ENCODE results near the gene KCNG1. TPM values are rescaled to one million over a fixed set of nuclear protein-coding genes. Genes with fewer than 3 reads are reported as not detected.
A peak's percentile ranks its signal among the peaks of the same experiment; 100 is the strongest.

The KCNG1 gene
- total RNA-seq, 1 donor = 3.0 TPM

GRCh38 chr20:50992336-50992732, 30.6 kb downstream of the KCNG1 start:
- H3K4me3 ChIP-seq (ENCODE audit: low read depth, low read length) = no peak overlapping the region
- DNase-seq (ENCODE audit: low read depth) = no peak

DNA sequence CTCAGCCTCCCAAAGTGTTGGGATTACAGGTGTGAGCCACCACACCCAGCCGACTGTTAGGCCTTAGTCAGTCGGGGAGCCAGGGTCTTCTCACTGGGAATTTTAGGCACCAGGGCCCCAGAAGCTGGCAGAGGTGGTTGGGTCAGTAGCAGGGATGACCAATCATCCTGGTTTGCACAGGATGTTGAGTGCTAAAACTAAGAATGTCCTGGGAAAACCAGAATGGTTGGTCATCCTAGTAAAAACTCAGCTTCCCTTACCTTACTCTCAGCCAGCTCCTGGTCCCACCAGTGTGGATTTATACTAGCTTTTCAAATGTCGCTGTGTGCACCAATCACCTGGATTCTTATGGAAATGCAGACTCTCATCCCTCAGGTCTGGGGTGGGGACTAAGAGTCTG, 31.8 kb downstream of the KCNG1 start:
- TF ChIP-seq, protein P1, sequence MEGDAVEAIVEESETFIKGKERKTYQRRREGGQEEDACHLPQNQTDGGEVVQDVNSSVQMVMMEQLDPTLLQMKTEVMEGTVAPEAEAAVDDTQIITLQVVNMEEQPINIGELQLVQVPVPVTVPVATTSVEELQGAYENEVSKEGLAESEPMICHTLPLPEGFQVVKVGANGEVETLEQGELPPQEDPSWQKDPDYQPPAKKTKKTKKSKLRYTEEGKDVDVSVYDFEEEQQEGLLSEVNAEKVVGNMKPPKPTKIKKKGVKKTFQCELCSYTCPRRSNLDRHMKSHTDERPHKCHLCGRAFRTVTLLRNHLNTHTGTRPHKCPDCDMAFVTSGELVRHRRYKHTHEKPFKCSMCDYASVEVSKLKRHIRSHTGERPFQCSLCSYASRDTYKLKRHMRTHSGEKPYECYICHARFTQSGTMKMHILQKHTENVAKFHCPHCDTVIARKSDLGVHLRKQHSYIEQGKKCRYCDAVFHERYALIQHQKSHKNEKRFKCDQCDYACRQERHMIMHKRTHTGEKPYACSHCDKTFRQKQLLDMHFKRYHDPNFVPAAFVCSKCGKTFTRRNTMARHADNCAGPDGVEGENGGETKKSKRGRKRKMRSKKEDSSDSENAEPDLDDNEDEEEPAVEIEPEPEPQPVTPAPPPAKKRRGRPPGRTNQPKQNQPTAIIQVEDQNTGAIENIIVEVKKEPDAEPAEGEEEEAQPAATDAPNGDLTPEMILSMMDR (IDR thresholded peaks at IDR 0.05; ENCODE audit: insufficient read depth, low read length) = no peak
- DNase-seq (ENCODE audit: low read depth) = no peak
- no peak overlapping the region for H3K4me3 ChIP-seq (ENCODE audit: low read depth, low read length)

More at GRCh38 chr20:50992336-50992732, 30.6 kb downstream of the KCNG1 start:
- TF ChIP-seq, protein P1 (IDR thresholded peaks at IDR 0.05; ENCODE audit: insufficient read depth, low read length) = no peak

- H3K4me3 ChIP-seq (ENCODE audit: low read depth, low read length) = no peak overlapping the region
- peak; percentile 94 for DNase-seq (ENCODE audit: low read depth)
- TF ChIP-seq, protein P1 (IDR thresholded peaks at IDR 0.05; ENCODE audit: insufficient read depth, low read length) = peak; percentile 85
Measured at GRCh38 chr20:50987493-50988210, 35.3 kb downstream of the KCNG1 start.

- H3K4me3 ChIP-seq (ENCODE audit: low read depth, low read length) = no peak overlapping the region
- no peak for DNase-seq (ENCODE audit: low read depth)
- TF ChIP-seq, protein P1 (IDR thresholded peaks at IDR 0.05; ENCODE audit: insufficient read depth, low read length) = no peak
Measured at GRCh38 chr20:50983321-50983720, 39.6 kb downstream of the KCNG1 start.

DNA sequence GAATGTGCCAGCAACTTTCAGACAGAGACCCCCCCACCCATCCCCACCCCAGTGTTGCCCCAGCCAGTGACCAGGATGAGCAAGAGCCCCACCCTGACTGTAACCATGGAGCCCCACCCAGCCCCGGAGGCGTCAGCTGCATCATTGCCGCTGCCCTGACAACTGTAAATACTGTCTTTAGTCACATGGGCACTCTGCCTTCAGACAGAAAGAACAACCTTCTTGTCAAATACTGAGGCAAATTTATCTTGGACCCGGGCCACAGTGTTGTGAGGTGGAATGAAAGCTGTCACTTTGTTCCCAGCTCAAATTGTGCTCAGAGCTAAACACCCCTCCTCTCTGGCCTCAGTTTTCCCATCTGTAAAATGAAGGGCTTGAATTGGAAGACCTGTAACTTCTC, 40.5 kb downstream of the KCNG1 start:
- TF ChIP-seq, protein P1 (IDR thresholded peaks at IDR 0.05; ENCODE audit: insufficient read depth, low read length) = no peak
- H3K4me3 ChIP-seq (ENCODE audit: low read depth, low read length) = no peak overlapping the region
- peak; percentile 62 for DNase-seq (ENCODE audit: low read depth)

- no peak overlapping the region for H3K4me3 ChIP-seq (ENCODE audit: low read depth, low read length)
- DNase-seq (ENCODE audit: low read depth) = no peak
- TF ChIP-seq, protein P1 (IDR thresholded peaks at IDR 0.05; ENCODE audit: insufficient read depth, low read length) = no peak
Measured at GRCh38 chr20:50981714-50982048, 41.2 kb downstream of the KCNG1 start.
